Left forelimb (tissue), 1 donor: ENCODE results near the gene HEXA.
"Not testable (repeated sequence)": the region's sequence is repeated elsewhere in the genome, so short reads cannot be mapped to it uniquely, and the experiment has no call there.

Experiments
- DNase-seq: peaks from one replicate; pipeline ENCODE4 v3.0.0-alpha.2; 2018; ENCODE audit warnings: low spot score

Gene HEXA

DNA sequence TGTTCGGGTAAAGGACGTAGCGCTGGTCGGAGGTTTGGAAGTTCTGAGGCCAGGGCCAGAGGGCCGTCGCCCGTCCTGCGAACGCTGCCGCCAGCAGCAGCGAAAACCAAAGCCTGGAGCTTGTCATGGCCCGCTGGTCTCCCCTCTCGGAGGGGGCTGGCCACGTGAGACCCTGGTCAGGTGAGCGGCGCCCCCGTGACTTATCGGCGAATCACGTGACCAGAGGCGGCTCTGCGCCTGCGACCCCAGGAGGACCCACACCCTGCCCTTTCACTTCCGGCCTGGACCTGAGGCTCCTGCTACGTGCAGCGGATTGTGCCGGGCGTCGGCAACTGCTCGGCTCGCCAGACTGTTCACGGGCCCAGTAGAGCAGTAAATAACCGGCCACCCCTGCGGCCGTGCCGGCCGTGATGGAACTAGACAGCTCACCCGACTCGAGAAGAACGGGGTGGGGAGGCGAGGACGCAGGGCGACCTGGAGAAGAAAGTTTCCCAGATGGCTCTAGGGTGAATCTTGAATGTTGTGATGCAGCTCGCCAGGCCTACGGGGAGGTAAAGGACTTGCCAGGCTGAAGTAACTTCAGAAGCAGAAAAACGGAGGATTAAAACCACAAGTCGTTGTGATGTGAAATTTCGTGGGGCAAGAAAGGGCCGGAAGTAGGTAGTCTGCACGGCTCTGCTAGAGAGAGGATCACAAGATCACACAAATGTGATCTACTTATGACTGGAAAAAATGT lies at the start of gene HEXA:
Gene HEXA (minus strand): TSS at position 169 of the 736 bp plus-strand sequence. CDS start 42 bp downstream, at position 127.
- DNase-seq = peak; percentile 100

DNA sequence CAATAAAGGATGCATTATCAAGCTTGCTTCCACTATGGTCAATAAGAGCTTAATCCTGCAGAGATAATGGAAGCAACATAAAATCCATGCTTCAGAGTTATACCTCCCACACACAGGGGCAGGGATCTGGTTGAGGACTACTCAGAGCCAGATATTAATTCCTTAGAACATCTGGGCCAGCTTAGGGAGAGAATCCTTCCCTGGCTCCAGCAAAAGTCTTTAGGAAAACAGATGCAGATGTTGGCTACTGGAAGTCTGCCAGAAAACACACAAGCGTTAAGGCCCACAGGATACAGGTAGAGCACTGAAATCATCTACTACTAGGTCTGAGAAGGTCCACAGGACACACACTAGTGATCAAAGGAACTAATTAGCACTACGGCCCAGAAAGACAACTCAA lies 47.4 kb upstream of the HEXA start:
- no peak for DNase-seq

DNA sequence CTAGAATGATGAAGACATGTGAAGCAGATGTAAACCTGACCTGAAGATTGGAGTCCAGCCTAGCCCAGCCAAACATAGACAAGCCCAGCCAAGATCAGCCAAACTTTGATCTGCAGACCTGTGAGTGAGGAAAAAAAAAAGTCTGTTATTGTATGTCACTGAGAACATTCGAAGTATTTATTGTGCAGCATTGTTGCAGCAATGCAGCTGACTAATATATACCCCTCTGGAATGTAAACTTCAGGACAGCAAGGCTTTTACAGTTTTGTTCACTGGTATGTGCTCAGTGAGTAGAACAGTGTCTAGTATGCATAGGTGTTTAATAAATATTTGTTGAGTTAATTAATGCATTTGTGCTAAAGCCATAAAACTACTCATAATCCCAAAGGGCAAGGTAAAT lies 45.7 kb upstream of the HEXA start:
- no peak for DNase-seq

DNA sequence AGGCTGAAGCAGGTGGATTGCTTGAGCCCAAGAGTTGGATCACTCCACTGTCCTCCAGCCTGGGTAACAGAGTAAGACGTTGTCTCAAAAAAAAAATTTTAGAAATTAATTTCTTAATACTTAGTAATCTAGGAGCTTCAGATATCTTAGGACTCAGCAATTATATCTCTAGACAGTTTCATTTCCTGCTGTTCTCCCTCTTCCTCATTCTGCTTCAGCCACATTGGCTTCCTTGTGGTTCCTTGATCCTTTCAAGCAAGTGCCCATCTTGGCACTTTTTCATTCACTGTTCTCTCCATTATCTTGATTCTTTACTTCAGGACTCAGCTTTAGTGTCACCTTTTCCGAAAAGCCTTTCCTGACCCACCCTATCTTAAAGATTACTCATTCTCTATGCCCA lies 44.8 kb upstream of the HEXA start:
- no peak for DNase-seq

DNA sequence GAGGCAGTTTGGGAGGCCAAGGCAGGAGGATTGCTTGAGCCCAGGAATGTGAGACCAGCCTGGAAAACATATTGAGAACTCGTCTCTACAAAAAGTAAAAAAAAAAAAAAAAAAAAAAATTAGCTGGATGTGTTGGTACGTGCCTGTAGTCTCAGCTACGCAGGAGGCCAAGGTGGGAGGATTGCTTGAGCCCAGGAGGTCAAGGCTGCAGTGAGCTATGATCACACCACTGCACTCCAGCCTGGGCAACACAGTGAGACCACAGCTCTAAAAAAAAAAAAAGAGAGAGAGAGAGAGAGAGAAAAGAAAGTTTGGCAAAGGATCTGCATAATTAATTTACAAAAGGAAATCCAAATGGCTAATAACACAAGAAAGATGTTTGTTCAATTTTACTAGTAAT lies 44.0 kb upstream of the HEXA start:
- DNase-seq = not testable (repeated sequence)

DNA sequence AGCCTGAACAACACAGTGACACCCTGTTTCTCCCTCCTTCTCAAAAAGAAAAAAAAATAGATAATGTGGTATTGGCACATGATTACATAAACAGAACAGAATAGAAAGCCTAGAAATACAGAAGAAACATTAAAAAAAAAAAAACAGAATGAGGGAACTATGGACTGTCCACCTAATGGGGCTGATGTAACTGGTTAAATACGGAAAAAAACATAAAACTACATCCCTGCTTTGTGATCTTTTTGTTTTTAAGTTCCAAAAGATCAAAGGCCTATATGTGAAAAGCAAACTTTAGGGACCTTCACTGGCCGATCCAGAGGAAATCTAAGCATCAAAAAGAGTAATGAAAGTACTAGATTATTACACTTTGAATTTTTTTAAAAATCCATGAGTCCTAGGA lies 39.5 kb upstream of the HEXA start:
- DNase-seq = no peak

DNA sequence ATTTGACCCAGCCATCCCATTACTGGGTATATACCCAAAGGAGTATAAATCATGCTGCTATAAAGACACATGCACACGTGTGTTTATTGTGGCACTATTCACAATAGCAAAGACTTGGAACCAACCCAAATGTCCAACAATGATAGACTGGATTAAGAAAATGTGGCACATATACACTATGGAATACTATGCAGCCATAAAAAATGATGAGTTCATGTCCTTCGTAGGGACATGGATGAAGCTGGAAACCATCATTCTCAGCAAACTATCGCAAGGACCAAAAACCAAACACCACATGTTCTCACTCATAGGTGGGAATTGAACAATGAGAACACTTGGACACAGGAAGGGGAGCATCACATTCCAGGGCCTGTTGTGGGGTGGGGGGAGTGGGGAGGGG lies 37.5 kb upstream of the HEXA start:
- not testable (repeated sequence) for DNase-seq

DNA sequence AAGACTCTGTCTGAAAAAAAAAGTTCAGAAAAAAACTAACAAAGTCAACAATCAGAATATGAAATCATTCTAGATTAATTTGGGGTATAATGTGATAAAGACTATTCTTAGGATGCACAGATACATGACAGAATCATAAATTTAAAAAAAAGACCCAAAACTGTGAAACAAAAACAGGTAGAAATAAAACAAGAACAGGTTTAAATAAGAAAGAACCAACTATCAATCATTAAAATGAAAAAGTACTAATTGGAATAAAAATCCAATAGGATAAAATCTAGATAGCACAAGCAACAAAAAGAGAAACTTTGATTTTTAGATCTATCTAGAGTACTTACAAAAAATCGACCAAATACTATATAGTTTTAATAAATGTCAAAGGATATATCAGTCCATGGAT lies 35.7 kb upstream of the HEXA start:
- no peak for DNase-seq

DNA sequence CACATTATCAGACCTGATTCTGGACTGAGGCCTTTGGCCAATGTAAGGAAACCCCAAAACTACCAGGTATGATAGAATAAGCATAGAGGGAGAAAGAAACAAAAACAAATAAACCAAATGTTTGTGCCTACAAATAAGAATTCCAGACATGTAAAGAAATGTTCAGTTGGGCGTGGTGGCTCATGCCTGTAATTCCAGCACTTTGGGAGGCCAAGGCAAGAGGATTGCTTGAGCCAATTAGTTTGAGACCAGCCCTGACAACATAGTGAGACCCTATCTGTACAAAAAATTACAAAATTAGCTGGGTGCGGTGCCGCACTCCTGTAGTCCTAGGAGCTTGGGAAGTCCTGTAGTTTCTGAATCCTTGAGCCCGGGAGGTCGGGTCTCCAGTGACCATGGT lies 35.3 kb upstream of the HEXA start:
- no peak for DNase-seq

DNA sequence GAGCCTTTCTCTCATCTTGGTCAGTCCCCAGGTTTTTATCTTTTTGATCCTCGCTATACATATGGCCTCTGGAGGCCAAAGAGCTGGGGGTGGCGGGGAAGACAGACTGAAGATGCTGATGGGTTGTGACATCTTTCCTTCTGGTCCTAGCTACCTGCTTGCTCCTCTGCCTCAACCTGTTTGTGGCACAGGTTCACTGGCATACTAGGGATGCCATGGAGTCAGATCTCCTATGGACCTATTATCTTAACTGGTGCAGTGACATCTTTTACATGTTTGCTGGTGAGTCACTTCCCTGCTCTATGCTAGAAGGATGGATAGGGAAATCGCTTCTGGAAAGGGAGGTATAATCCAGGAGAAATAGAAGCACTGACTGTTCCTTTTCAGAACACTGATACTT lies 31.1 kb upstream of the HEXA start:
- DNase-seq = no peak

DNA sequence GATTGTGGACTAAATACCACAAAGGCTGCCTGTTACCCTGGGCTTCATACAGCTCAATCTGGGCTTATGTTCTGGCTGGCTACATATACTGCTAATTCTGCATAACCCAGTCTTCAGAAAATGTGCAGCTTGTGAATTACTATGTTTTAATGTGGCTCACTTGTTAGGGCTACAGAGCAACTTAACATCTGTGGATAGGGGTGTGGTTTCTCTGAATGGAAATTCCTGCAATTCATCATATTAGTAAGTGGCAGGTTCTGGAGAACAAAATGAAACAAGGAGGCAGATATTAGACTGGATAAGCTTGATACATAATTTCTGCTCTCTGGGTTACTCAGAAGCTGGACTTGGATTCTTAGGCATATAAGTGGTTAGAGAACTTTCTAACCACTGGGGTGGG lies 29.0 kb upstream of the HEXA start:
- DNase-seq = no peak

DNA sequence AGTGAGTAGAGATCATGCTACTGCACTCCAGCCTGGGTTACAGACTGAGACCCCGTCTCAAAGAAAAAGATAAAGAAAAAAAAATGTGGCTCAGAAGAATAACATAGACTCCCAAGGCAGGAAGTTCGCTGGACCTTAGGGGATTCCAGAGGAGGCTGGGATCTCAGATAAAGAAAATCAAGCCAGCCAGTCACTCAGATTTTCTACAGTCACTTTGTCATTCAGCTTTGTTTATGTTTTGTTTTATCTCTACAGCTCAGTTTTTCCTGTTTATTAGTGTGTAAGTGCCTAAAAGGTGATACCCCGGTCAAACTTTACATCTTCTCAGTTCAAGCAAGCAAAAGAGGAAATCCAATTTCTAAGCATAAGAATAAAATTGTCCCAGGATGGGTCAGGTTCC lies 28.5 kb upstream of the HEXA start:
- DNase-seq = no peak

DNA sequence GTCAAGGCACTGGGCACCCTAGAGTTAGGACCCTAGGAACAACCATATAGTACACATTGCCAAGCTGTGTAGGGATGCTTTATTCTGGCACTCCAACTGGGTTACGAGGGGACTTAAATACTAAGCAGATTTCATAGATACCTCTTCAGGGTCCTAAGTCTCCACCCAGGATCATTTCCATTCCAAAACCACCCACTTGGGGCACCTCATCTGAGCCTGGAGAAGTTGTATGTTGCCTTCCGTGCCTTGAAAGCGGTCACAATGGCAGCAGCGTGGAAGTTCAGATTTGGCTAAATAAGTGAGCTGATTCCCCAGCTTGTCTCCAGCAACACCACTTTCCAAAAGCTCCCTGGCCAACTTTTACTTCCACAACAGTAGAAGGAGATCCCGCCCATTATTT lies 26.9 kb upstream of the HEXA start:
- DNase-seq = no peak

DNA sequence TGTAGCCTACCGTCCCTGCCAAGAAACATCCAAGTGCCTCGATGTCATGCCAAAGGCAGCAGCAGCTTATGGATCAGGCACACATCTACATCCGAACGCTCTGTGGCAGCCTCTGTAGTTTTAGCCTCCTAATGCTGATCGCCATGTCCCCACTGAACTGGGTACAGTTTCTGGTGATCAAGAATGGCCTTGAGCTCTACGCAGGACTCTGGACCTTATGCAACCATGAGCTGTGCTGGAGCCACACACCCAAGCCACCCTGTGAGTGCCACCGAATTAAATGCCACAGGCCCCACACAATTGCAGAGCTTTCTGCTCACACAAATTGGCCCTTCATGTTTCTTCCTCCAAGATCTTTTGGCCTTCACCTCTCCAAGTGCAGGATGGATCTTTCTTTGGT lies 22.8 kb upstream of the HEXA start:
- DNase-seq = no peak

DNA sequence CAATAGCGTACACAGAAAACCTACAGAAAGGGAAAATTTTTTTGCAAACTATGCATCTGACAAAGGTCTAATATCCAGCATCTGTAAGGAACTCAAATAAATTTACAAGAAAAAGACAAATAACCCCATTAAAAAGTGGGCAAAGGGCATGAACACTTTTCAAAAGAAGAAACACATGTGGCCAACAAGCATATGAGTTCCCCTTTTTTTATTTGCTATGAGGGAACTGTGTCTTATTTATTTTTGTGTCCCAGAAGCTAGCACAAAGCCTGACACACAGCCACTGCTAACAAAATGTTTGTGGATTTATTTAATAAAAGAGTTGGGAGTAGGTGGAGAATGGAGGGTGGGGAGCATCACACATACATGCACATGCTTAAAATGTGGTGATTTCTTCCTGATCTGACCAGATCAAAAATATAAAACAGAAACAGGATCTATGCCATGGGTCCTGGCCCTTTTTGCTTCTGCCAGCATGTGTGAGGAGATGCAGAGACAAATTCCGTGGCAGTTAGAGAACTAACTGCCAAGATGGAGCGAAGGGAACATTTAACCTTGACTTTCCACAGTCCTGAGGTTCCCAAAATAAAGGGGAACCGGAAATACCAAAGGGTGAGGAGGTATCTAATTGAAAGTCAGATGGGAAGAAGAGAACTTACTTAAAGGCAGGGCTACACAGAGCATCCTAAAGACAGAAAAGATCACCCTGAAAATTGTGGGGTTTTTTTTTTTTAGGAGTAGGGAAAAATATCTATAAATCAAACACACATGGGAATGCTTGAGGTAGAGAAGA lies 22.2 kb upstream of the HEXA start, which contains the start of gene TMEM202:
Gene TMEM202 (plus strand): TSS at position 510 of the 793 bp plus-strand sequence. CDS start 22 bp downstream, at position 532.
- no peak for DNase-seq

DNA sequence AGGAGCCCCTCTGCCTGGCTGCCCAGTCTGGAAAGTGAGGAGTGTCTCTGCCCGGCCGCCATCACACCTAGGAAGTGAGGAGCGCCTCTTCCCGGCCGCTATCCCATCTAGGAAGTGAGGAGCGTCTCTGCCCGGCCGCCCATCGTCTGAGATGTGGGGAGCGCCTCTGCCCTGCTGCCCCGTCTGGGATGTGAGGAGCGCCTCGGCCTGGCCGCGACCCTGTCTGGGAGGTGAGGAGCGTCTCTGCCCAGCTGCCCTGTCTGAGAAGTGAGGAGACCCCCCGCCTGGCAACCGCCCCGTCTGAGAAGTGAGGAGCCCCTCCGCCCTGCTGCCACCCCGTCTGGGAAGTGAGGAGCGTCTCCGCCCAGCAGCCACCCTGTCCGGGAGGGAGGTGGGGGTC lies 20.5 kb upstream of the HEXA start:
- not testable (repeated sequence) for DNase-seq

DNA sequence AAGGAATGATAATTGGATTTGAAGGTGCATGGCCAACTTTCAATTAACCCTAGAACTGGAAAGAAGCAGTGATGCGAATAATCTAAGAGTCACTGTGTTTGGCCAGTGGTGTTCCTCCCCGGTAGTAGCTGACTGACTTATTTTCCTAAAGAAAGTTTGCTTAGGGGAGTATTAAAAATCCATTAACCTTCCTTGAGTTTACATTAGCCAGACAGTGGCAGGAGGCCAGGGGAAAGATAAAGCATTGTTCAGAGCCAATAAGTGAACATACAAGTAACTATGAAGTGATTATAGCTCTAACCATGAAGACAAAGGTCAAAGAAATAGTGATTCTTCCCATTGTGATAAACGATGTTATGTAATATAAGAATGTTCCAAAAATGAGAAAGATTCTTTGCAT lies 13.4 kb upstream of the HEXA start:
- DNase-seq = no peak

DNA sequence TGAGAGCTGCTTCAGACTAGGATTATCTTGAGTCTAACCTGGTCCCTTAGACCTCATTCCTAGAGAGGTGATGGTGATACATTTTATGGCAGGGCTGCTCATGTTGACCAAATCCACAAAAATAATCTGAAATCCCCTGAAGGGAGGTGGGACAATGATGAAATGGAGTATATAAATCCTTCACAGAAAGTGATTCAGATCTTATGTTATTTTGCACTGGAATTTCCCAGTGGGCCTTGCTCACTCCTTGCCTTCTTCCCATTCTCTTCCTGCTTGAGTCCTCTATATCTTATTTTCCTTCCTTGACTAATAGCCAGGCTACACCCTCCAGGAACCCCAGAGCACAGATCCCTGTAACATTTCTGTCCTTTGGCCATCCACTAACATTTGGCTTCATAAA lies 11.9 kb upstream of the HEXA start:
- no peak for DNase-seq

DNA sequence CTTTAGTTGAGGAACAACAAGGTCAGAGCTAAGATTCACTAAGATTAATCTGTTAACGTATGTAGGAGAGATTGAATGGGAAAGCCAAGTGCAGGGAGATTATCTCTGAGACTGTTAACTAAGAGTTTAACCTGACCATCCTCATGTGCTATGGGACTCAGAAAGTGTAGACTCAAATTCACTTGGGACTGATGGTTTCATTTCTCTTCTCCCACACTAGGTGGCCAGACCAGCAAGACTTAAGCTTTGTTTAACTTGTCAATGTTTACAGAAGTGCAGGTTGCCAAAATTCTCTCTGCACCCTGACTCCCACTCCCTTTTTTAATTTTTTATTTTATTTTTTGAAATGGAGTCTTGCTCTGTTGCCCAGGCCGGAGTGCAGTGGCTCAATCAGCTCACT lies 6.3 kb upstream of the HEXA start:
- DNase-seq = no peak

DNA sequence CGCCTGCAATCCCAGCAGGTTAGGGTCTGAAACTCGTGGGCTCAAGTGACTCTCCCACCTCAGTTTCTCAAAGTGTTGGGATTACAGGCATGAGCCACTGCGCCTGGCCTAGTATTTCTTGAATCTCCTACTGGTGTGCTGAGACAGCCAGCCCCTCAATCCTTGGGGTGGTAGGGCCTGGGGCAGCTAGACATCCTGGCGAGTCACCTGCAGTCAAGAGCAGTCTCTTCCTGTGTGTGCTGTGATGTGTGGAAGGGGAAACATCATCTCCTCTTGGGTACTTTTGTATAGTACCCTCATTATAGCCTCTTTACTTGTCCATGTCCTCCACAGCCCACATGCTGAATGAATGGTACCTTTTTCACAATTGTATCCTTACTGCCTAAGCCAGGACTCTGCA lies 4.9 kb upstream of the HEXA start:
- DNase-seq = no peak

DNA sequence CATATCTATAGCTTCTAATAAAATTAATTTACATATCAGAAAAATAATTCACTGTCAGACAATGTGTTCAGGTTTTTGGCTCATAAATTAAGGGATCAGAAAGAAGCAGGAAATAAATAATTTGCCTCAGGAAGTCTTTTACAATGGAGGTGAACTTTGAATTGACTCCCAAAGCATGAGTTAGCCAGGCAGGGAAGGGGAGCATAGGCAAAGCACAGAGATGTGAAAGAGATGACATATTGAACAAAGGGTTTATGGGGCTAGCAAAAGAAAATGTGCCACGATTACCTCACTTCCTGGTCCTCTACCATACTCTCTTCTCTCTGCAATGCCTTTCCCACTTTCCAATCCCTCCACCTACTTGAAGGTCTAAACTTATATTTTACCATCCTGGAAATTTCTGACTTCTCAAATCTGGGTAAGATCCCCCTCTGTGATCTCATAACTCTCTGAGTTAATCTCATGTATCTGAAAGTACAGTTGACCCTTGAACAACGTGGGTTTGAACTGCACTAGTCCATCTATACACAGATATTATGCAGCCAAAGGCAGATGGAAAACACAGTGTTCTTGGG lies 4.1 kb upstream of the HEXA start:
- DNase-seq = no peak

DNA sequence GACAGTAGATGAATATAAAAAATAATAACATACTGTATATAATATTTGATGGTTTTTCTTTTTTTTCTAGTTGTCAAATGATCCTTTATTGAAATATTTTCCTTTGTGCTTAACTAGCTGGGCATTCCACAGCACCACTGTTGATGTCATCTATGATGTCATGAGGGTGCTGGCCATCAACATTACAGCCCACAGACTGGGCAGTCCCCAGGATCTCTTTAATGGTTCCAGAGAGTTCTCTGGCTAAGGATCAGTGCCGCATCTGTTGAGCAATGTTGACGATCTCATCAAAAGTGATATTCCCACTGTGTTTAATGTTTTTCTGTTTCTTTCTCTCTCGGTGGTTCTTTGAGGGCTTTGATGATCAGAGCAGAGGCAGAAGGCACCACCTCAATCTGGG lies 3.3 kb upstream of the HEXA start:
- DNase-seq = not testable (repeated sequence)

DNA sequence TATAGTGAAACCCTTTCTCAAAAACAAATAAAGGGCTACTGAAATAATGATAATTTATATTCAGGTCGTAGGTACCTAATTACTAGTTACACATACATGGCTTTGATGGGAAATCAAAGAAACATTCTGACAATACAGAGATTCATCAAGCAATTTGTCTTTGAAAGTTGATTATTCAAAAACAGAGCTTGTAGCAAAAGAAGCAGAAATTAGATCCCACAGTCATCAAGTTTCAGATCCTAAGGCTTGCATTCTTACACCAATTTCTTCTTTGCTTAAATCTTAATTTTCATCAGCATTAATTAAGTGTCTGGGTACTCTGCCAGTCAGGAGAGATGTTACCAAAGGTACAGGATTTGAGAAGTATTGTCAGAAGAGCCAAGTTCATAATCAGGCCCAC lies 1.5 kb upstream of the HEXA start:
- DNase-seq = no peak
